Left lobe of liver (tissue), 2 donors: Measurements from ENCODE around the gene PLAC8L1. TPM values are rescaled to one million over a fixed set of nuclear protein-coding genes. Genes with fewer than 3 reads are reported as not detected.
"Not testable (repeated sequence)": the region's sequence is repeated elsewhere in the genome, so short reads cannot be mapped to it uniquely, and the experiment has no call there.

Experiments
- ATAC-seq: fragments of 200-7000 bp; cut with Tn5 transposase; one replicate; pipeline ENCODE4 v1.9.1; 2020; ENCODE audit warnings: mild to moderate bottlenecking, moderate library complexity
- DNase-seq: peaks from one replicate; pipeline ENCODE4 v3.0.0-alpha.2; 2020; ENCODE audit warnings: low spot score
- total RNA-seq: library from RNA; stranded (reverse); gene quantifications from one replicate; pipeline ENCODE4 v1.2.1, GENCODE V29; 2021
- donor health status: DM: no; HTN: no; CAD: no; lungs with moderate emphysema.
- donor health status: DM: no; HTN: yes; CAD: no.

Gene PLAC8L1, protein sequence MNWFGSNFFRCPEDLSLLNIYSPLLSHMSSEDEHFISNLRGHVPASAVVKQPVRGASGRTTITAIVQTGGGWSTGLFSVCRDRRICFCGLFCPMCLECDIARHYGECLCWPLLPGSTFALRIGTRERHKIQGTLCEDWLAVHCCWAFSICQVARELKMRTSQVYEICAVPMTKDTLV
- not detected for total RNA-seq

- ATAC-seq: no peak
- DNase-seq: no peak
Observed at GRCh38 chr5:146105477-146105876, at the start of gene PLAC8L1. Gene PLAC8L1 (minus strand): TSS chr5:146105577. CDS start chr5:146104311, 1,266 bp downstream.

GRCh38 chr5:146151970-146152369, 46.6 kb upstream of the PLAC8L1 start:
- DNase-seq (no peak), ATAC-seq (no peak)

DNA sequence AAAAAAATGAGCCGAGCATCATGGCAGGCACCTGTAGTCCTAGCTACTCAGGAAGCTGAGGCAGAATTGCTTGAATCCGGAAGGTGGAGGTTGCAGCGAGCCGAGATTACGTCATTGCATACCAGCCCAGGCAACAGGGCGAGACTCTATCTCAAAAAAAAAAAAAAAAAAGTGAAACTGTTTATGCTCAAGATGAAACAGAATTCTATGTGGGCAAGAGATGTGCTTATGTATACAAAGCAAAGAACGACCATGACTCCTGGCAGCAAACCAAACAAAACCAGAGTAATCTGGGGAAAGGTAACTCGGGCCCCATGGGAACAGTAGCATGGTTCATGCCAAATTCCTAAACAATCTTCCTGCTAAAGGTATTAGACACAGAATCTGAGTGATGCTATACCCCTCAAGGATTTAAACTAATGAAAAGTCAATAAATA, 32.6 kb upstream of the PLAC8L1 start:
- DNase-seq (no peak), ATAC-seq (no peak)

DNA sequence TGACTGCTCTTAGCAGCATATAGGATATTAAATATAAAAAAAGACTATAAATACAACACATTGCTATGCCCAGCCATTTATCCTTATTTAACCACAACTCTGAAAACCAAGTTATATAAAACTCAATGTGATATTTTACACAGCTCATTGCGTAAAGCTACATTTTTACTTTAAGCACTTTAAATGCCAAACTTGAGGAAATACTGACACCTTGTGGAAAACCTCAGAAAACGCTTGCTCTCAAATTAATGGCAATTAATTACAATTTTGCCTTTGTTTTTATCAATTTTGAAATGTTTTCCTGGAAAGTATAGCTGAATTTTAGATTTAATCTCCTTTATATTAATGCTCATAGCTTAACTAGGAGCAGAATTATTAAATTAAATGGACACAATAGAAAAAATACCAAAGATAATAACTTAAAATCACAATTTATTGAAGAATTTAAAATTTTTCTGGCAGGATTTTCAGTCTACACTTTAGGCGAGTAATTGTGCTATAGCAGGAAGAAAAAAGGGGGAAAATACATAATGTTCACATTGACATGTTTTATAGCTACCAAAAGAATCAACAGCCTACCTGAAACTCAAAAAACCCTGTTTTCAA, 25.2 kb upstream of the PLAC8L1 start:
- ATAC-seq: peak; percentile 51
- no peak for DNase-seq

GRCh38 chr5:146126068-146126467, 20.7 kb upstream of the PLAC8L1 start:
- DNase-seq (no peak), ATAC-seq (no peak)

GRCh38 chr5:146124580-146124979, 19.2 kb upstream of the PLAC8L1 start:
- no peak for DNase-seq
- no peak for ATAC-seq

- DNase-seq, ATAC-seq: not testable (repeated sequence)
Observed at GRCh38 chr5:146121451-146121850, 16.1 kb upstream of the PLAC8L1 start.

GRCh38 chr5:146118322-146118721, 12.9 kb upstream of the PLAC8L1 start:
- ATAC-seq (no peak), DNase-seq (no peak)

DNA sequence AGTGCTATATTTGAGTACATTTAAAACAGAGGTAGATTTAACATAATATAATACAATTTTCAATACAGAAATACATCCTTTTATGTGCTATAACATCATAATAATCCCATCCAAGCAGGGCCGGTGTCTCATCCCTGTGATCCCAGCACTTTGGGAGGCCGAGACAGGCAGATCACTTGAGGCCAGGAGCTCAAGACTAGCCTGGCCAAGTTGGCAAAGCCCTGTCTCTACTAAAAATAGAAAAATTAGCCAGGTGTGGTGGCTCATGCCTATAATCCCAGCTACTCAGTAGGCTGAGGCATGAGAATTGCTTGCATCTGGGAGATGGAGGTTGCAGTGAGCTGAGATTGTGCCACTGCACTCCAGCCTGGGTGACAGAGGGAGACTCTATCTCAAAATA, 11.8 kb upstream of the PLAC8L1 start:
- ATAC-seq, DNase-seq: not testable (repeated sequence)

DNA sequence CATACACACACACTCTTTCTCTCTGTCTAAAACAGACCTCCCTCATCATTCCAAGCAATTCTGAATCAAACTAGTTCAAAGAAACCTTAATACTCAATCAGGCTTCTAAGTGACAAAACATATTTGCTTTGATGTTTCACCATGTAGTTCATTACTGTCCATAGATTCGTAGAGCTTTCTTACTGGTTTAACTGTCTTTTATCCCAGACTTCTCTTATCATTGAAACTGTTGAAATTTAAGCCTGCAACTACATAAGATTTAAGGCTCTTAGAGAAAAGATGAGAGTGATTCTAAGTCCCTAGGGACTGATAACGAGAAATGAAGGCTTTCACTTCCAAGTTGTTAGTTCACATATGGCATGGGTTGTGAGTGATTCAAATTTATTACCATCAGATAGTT, 11.0 kb upstream of the PLAC8L1 start:
- ATAC-seq (no peak), DNase-seq (no peak)

GRCh38 chr5:146112476-146112875, 7.1 kb upstream of the PLAC8L1 start:
- ATAC-seq: no peak
- DNase-seq: no peak

DNA sequence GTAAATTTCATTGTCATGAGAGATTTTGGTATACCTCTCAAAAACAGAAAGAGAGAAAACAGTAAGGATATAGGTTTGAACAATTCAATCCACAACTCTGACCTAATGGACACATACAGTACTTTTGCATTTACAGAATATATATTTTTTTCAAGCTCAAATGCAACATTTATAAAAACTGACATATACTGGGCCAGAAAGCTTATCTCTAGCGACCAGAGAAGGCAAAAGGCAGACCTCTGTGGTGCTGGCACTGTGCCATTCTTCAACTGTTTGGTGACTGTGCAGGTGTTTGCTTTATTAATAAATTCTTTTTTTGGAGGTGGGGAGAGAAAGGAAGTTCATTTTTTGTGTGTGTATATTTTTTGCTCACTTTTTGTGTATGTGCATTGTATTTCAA, 6.0 kb upstream of the PLAC8L1 start:
- no peak for DNase-seq
- ATAC-seq: no peak

- DNase-seq (no peak), ATAC-seq (no peak)
Observed at GRCh38 chr5:146109379-146109778, 4.0 kb upstream of the PLAC8L1 start.

- ATAC-seq, DNase-seq: not testable (repeated sequence)
Observed at GRCh38 chr5:146108870-146109269, 3.5 kb upstream of the PLAC8L1 start.

DNA sequence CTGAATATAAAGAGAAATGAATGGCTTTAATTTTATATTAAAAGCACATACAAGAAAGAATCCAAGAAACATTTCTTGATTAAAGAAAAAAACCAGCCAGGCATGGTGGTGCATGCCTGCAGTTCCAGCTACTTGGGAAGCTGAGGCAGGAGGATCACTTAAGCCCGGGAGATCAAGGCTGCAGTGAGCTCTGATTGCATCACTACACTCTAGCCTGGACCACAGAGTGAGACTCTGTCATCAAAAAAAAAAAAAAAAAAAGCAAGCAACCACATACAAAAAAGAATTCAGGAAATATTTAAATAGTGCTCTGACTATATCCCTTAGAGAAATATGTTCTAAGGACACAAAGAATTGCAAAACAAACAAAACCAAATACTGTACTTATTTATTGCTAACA, 2.5 kb upstream of the PLAC8L1 start:
- DNase-seq (no peak), ATAC-seq (no peak)

DNA sequence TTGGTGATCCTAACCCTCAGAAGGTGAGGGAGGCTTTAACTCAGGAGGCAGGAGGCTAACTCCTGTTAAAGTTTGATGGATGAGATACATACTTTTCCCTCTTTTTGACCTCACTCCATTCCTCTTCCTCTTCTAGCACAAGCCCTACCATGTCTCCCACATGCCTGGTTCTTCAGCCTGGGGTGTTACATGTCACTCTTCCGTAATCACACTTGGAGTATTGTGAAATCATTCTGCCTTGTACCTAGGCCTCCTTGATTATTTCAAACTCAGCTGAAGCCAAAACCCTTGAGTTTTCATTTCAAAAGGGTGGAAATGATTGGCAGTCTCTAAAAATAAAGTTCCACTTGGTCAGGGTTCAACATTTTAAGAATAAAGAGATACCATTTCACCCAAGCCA, 1.8 kb downstream of the PLAC8L1 start:
- DNase-seq (no peak), ATAC-seq (no peak)

DNA sequence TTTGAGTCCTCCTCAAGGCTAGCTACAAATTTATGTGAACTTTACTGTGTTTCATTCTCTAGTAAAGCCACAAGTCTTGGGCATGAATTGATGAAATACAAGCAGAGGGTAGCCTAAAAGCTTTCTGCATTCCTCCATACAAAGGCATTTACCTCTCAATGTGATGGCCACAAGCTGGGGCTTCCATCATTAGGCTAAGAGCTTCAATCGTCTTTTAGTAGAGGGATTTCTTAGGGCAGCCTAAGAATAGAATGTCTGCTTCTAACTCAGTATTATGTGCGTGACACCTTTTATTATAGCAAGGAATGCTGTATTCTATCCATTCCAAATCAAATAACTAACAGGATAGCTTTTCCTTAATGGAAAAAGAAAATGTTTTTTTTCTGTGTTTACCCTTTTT, 3.7 kb downstream of the PLAC8L1 start:
- DNase-seq (no peak), ATAC-seq (no peak)

- ATAC-seq: no peak
- no peak for DNase-seq
Observed at GRCh38 chr5:146098047-146098446, 7.3 kb downstream of the PLAC8L1 start.

DNA sequence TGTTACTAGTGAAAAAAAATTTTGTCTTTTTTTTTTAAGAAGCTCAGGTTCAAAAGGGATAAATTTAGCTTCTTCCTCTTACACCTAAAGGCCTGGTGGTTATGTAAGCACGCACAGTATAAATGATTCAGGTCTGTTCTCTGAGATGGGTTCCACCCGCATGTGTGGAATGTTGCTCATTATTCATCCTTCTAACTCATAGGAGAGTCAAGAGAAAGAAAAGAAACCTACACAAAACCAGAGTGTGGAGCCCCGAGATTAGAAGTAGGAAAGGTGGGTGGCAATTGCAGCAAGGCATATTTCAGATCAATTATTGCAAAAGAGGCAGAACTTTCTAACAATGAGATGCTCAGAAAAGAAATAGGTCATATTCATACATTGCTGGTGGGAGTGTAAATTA, 13.5 kb downstream of the PLAC8L1 start:
- DNase-seq (no peak), ATAC-seq (no peak)

DNA sequence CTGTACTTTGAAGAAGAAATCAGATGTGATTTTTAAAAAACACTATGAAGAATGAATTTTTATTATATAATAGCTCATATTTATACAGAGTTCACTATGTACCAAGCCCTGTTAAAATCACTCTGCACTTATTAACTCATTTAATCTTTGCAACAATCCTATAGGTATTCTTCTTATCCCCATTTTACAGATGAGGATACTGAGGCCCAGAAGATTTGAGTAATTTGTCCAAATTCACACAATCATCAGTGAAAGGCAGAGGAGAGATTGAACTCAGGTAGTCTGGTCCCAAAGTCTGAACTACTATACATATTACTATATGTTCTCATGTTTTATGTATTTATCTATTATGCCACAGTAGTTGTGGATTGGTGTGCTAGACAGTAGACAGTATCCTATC, 16.1 kb downstream of the PLAC8L1 start:
- no peak for ATAC-seq
- DNase-seq: no peak

DNA sequence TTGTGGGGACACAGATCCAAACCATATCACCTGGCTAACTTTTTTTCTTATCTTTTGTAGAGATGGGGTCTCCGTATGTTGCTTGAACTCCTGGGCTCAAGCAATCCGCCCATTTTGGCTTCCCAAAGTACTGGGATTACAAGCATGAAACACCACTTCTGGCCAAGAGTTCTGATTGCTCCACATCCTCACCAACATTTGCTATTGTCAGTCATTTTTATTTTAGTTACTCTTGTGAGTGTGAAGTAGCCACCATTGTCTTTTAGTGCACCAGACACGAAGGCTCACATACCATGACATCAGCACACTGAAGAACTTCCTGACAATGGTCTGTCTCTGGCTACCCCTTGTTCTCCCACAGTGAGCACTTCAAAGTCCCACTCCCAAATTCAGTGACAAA, 17.3 kb downstream of the PLAC8L1 start:
- DNase-seq (no peak), ATAC-seq (no peak)

DNA sequence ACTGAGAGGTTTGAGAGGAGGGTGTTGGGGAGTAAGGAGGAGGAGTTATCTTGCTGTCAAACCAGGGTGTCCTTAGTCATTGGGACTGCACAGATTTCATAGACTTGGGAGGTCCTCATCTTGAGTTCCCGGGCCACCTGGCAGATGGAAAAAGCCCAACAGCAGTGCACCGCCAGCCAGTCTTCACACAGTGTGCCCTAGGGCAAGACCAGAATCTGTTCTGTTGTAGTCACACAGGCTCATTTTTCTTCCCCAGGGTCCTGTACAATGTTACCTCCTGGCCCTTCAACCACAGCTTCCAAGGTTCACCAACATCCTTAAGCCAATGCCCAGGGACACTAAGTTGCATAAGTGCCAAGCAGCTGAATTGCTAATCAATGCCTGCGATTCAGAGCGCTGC, 21.0 kb downstream of the PLAC8L1 start:
- no peak for DNase-seq
- ATAC-seq: no peak

DNA sequence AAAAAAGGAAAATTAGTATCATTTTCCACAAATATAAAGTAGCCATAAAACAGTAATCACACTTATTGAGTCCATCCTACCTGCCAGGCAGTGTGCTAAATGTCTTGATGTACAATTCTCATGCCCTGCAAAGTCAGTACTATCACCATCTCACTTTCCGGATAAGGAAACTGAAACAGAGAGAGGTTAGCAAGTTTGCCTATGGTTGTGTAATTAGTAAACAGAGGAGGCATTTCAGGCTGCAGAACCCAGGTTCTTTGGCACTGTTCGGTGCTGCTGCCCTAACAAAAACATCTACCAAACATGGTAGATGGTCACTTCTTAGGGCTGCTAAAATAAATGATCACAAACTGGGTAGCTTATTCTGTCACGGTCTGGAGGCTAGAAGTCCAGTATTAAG, 22.6 kb downstream of the PLAC8L1 start:
- DNase-seq: no peak
- ATAC-seq: peak; percentile 74
